Body of pancreas (tissue), 4 donors: ENCODE measurements around the gene HMCN2. TPM values are rescaled to one million over a fixed set of nuclear protein-coding genes. Genes with fewer than 3 reads are reported as not detected.

Experiments used
- ATAC-seq: fragments of 150-250 bp; one replicate; pipeline ENCODE4 v1.9.1; 2016
- DNase-seq, 4 donors: peaks; one replicate each; pipeline ENCODE4 v3.0.0-alpha.2; 2019
- H3K27ac ChIP-seq, 4 donors: fragments of 200-600 bp; sonication (generic); 1 replicate in 3 of 4; 2 replicates in 1 of 4; pipeline versions ENCODE4 v1.5.1 to v1.6.1; 2016 to 2019; ENCODE audit warnings: mild to moderate bottlenecking in 1 of 4, mixed read lengths in 1 of 4, moderate library complexity in 1 of 4
- H3K27me3 ChIP-seq, 2 donors: fragments of 200-600 bp; sonication (generic); one replicate each; pipeline ENCODE4 v1.6.0; 2016; ENCODE audit warnings: mild to moderate bottlenecking in 1 of 2
- H3K36me3 ChIP-seq, 2 donors: fragments of 200-600 bp; sonication (generic); replicated peaks in 1 of 2; 2 replicates each; pipeline ENCODE4 v1.5.1; 2016; ENCODE audit warnings: low read depth in 2 of 2; ENCODE audit not compliant: insufficient read depth in 1 of 2
- H3K4me1 ChIP-seq: fragments of 200-600 bp; sonication (generic); one replicate; pipeline ENCODE4 v1.6.0; 2016
- H3K4me3 ChIP-seq, 2 donors: fragments of 200-600 bp; sonication (generic); 1 replicate in 1 of 2; 2 replicates in 1 of 2; pipeline ENCODE4 v1.5.1; 2016 to 2019
- H3K9me3 ChIP-seq, 3 donors: fragments of 200-600 bp; sonication (generic); 1 replicate in 2 of 3; 2 replicates in 1 of 3; pipeline ENCODE4 v1.5.1; 2016
- POLR2A ChIP-seq, 3 donors: fragments of 450-650 bp; IDR thresholded peaks; one replicate each; pipeline ENCODE4 v1.6.1; 2016; ENCODE audit warnings: antibody characterized with exemption in 3 of 3, mild to moderate bottlenecking in 2 of 3
- WGBS, 2 donors: methylation state at CpG; one replicate each; pipeline ENCODE4 v1.1.5; 2017; 5-methylcytosine and 5-hydroxymethylcytosine counted together
- intact Hi-C: fragments of 100-400 bp; cut with DNase I; formaldehyde crosslinking; loops from one replicate; pipeline ENCODE4 v1.15.1; 2023
- total RNA-seq, 2 donors: library from RNA; depleted of rRNA; stranded (reverse); fragments of >200 nt; gene quantifications; one replicate each; pipeline ENCODE4 v1.1.0, GENCODE V29; 2016
- TF ChIP-seq, protein P1 (sequence below), 7 experiments: fragments of 450-650 bp in 4 of 7; fragments of 200-600 bp in 3 of 7; sonication (generic) in 3 of 7; IDR thresholded peaks; one replicate each; pipeline ENCODE4 v1.5.1; 2016 to 2019; ENCODE audit warnings: antibody characterized with exemption in 7 of 7

Gene HMCN2
- total RNA-seq, 2 donors from 2014 or later = 0.78 to 3.6 TPM

DNA sequence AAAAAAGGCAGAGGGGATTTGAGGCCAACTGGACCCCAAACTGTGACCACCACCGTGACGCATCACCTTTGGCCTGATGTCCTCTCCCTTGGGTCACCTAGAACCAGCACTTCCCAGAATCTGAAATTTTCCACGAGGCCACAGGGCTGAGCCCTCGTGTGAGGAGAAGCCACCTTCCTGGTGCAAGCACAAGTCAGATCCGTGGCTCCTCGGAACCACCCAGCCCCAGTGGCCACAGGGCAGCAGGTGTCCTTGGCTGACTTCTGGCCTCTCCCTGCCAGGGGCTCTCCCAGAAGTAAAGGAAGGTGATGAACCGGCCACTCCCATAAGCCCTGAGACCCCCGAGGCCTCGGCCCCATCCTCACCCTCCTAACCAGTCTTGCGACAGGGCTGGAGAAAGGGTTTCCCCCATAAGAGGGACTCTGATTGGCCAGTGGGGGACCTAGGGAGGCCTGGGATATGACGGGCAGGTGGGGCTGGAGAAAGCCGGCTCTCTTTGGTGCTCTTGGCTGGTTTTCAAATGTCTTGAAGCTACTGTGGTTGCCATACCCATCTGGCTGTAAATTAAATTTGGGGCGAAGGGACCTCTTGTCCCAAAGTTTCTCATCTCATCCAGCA lies 20.9 kb upstream of the HMCN2 start:
- Histone ChIP-seq H3K4me1 (peaks cover 9% of the 10 kb centered on the region), H3K36me3 (no peaks in the 10 kb centered on the region), H3K4me3 (no peak overlapping the region), H3K27me3 (no peaks in the 10 kb centered on the region), H3K27ac (no peak overlapping the region), H3K9me3 (no peaks in the 10 kb centered on the region)
- no peak for ATAC-seq
- TF ChIP-seq POLR2A (IDR thresholded peaks at IDR 0.05) = no peak
- TF ChIP-seq, protein P1, sequence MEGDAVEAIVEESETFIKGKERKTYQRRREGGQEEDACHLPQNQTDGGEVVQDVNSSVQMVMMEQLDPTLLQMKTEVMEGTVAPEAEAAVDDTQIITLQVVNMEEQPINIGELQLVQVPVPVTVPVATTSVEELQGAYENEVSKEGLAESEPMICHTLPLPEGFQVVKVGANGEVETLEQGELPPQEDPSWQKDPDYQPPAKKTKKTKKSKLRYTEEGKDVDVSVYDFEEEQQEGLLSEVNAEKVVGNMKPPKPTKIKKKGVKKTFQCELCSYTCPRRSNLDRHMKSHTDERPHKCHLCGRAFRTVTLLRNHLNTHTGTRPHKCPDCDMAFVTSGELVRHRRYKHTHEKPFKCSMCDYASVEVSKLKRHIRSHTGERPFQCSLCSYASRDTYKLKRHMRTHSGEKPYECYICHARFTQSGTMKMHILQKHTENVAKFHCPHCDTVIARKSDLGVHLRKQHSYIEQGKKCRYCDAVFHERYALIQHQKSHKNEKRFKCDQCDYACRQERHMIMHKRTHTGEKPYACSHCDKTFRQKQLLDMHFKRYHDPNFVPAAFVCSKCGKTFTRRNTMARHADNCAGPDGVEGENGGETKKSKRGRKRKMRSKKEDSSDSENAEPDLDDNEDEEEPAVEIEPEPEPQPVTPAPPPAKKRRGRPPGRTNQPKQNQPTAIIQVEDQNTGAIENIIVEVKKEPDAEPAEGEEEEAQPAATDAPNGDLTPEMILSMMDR (IDR thresholded peaks at IDR 0.05) = no peak
- 83 to 84% methylated on average over 9 to 13 of the region's 13 CpGs for WGBS, 2 donors
- intact Hi-C loops = loop anchor here (10.0 kb wide), 1 partner anchor 360 kb away; no protein-coding TSS in a partner anchor
- no peak for DNase-seq

GRCh38 chr9:130245474-130245873 lies 20.1 kb upstream of the HMCN2 start:
- DNase-seq = no peak
- Histone ChIP-seq H3K4me1 (peaks cover 9% of the 10 kb centered on the region), H3K27ac (no peak overlapping the region), H3K36me3 (no peaks in the 10 kb centered on the region), H3K4me3 (no peak overlapping the region), H3K9me3 (no peaks in the 10 kb centered on the region), H3K27me3 (no peaks in the 10 kb centered on the region)
- 90 to 92% methylated on average over 10 to 11 of the region's 11 CpGs for WGBS, 2 donors
- ATAC-seq = no peak
- TF ChIP-seq POLR2A (IDR thresholded peaks at IDR 0.05) = no peak
- TF ChIP-seq, protein P1 (IDR thresholded peaks at IDR 0.05) = no peak
- intact Hi-C loops = loop anchor here (10.0 kb wide), 1 partner anchor 361 kb away; no protein-coding TSS in a partner anchor

DNA sequence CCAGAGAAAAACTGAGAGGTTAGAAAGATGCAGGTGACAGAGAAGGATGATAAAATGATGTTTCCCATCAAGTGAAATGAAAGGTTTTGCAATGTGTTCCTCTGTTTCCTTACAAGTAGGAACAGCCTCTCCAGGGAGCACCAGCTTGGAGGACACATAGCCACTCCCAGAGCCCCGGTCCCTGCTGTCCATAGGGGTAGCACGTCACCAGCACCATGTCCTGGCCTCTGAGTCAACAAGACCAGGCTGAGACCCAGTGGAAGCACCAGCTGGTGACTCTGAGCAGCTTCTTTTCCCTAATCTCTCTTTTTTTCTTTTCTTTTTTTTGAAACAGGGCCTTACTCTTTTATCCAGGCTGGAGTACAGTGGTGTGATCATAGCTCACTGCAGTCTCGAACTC lies 19.4 kb upstream of the HMCN2 start:
- intact Hi-C loops = loop anchor here (10.0 kb wide), 1 partner anchor 361 kb away; no protein-coding TSS in a partner anchor
- no peaks in the 10 kb centered on the region for H3K27me3 ChIP-seq
- no peak overlapping the region for H3K4me3 ChIP-seq
- no peaks in the 10 kb centered on the region for H3K36me3 ChIP-seq
- H3K27ac ChIP-seq = no peak overlapping the region
- ATAC-seq = no peak
- TF ChIP-seq POLR2A (IDR thresholded peaks at IDR 0.05) = no peak
- TF ChIP-seq, protein P1 (IDR thresholded peaks at IDR 0.05) = no peak
- no peaks in the 10 kb centered on the region for H3K9me3 ChIP-seq
- H3K4me1 ChIP-seq = peaks cover 9% of the 10 kb centered on the region
- 90 to 92% methylated on average over 3 of the region's 3 CpGs for WGBS, 2 donors
- DNase-seq = no peak

DNA sequence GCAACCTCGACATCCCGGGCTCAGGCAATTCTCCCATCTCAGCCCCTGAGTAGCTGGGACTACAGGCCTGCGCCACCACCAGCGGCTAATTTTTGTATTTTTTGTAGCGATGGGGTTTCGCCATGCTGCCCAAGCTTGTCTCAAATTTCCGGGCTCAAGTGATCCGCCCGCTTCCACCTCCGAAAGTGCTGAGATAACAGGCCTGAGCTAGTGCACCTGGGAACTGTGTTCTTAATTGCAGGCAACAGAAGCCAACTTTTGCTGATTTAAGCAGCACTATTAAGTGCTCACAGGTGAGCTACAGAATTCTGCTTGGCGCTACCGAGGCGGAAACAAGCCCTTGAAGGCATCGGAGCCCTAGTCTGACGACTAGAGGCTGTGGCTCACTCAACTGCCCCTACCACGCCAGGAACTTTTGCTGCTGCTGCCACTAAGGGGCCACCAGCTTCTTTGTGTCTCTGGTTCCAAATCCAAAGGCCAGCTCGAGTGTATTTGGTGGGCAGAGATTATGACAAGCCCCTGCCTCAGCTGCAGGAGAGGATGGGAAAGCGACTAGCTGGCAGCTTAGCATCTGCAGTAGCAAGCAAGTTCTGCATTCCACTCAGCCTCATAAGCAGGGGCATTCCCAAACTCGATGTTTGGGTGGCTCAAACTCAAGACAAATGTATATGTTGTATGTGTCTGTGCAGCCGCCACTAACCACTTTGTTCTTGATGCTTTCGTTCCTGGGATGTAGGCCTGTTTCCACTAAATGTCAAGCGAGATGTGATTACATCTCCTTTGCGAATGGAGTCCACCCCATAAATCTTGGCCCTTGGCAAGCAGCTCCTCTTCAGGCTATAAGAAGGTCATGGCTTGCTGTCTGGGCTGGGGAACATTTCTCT lies 10.6 kb upstream of the HMCN2 start:
- Histone ChIP-seq H3K4me1 (no peaks in the 10 kb centered on the region), H3K27ac (no peak overlapping the region), H3K9me3 (no peaks in the 10 kb centered on the region), H3K27me3 (no peaks in the 10 kb centered on the region), H3K36me3 (no peaks in the 10 kb centered on the region), H3K4me3 (no peak overlapping the region)
- intact Hi-C loops = no loop called here
- DNase-seq = no peak
- ATAC-seq = no peak
- 79 to 83% methylated on average over 19 to 23 of the region's 23 CpGs for WGBS, 2 donors
- TF ChIP-seq, protein P1 (IDR thresholded peaks at IDR 0.05) = no peak
- no peak for TF ChIP-seq POLR2A (IDR thresholded peaks at IDR 0.05)
